DND-41 (cell line): Measurements from ENCODE around the gene NTM.

Experiments used
- ATAC-seq: fragments of 200-7000 bp; cut with Tn5 transposase; 3 replicates; pipeline ENCODE4 v1.9.1; 2021; ENCODE audit warnings: low read depth; ENCODE audit not compliant: insufficient read depth
- DNase-seq: peaks from one replicate; pipeline ENCODE4 v3.0.0-alpha.2; 2020
- H2AFZ ChIP-seq: 2 replicates; pipeline ENCODE4 v1.6.0; 2012; ENCODE audit warnings: low read depth, low read length
- H3K27ac ChIP-seq: 2 replicates; pipeline ENCODE4 v1.5.1; 2012; ENCODE audit warnings: low read length, inconsistent platforms
- H3K27me3 ChIP-seq: fragments of 200-600 bp; sonication (generic); 2 replicates; pipeline ENCODE4 v1.6.0; 2012; ENCODE audit warnings: low read length, mild to moderate bottlenecking, inconsistent platforms; ENCODE audit not compliant: insufficient read depth, poor library complexity
- H3K36me3 ChIP-seq: 2 replicates; pipeline ENCODE4 v1.5.1; 2012; ENCODE audit warnings: low read length, inconsistent platforms; ENCODE audit not compliant: insufficient read depth
- H3K4me1 ChIP-seq: 2 replicates; pipeline ENCODE4 v1.5.1; 2012; ENCODE audit warnings: mild to moderate bottlenecking, low read length; ENCODE audit not compliant: insufficient read depth
- H3K4me2 ChIP-seq: 2 replicates; pipeline ENCODE4 v1.6.0; 2012; ENCODE audit warnings: mild to moderate bottlenecking, moderate library complexity, low read length, inconsistent platforms; ENCODE audit not compliant: insufficient read depth
- H3K4me3 ChIP-seq, 2 experiments: fragments of 200-600 bp in 1 of 2; shearing (Covaris generic) in 1 of 2; 2 replicates each; pipeline ENCODE4 v1.5.1; 2012 to 2016; ENCODE audit warnings: inconsistent platforms in 2 of 2, low read length in 2 of 2, mild to moderate bottlenecking in 2 of 2, low read depth in 1 of 2, moderate library complexity in 1 of 2
- H3K79me2 ChIP-seq: 2 replicates; pipeline ENCODE4 v1.6.0; 2012; ENCODE audit warnings: low read length, inconsistent platforms; ENCODE audit not compliant: insufficient read depth
- H3K9ac ChIP-seq: 2 replicates; pipeline ENCODE4 v1.6.0; 2012; ENCODE audit warnings: low read depth, mild to moderate bottlenecking, inconsistent platforms, low read length, moderate library complexity
- H3K9me3 ChIP-seq: 2 replicates; pipeline ENCODE4 v1.5.1; 2012; ENCODE audit warnings: low read length, moderate library complexity, mild to moderate bottlenecking, inconsistent platforms; ENCODE audit not compliant: insufficient read depth, severe bottlenecking
- H4K20me1 ChIP-seq: 2 replicates; pipeline ENCODE4 v1.6.0; 2012; ENCODE audit warnings: low read length; ENCODE audit not compliant: insufficient read depth
- CTCF ChIP-seq: IDR thresholded peaks from 2 replicates; pipeline ENCODE4 v1.5.1; 2012; ENCODE audit warnings: borderline replicate concordance, low read length, moderate library complexity, mild to moderate bottlenecking; ENCODE audit not compliant: poor library complexity, severe bottlenecking; ENCODE audit errors: extremely low read depth
- EZH2 ChIP-seq: IDR thresholded peaks from 3 replicates; pipeline ENCODE4 v1.6.1; 2012; ENCODE audit warnings: borderline replicate concordance, low read depth, mild to moderate bottlenecking, moderate library complexity, low read length, inconsistent platforms; ENCODE audit not compliant: severe bottlenecking

Gene NTM

GRCh38 chr11:131904756-131905155, 534.3 kb downstream of the NTM start:
- H3K27ac ChIP-seq = no peak overlapping the region
- ATAC-seq = no peak
- no peak for DNase-seq

GRCh38 chr11:131906963-131907362, 536.5 kb downstream of the NTM start:
- H3K4me3 ChIP-seq = no peak overlapping the region
- ATAC-seq (no peak), DNase-seq (no peak)
- no peaks in the 10 kb centered on the region for H3K79me2 ChIP-seq
- no peaks in the 10 kb centered on the region for H3K9me3 ChIP-seq
- no peak overlapping the region for H3K9ac ChIP-seq
- H2AFZ ChIP-seq = no peak overlapping the region
- H3K36me3 ChIP-seq = no peaks in the 10 kb centered on the region
- peaks cover 5% of the 10 kb centered on the region for H3K27me3 ChIP-seq
- no peak overlapping the region for H3K4me2 ChIP-seq
- H3K4me1 ChIP-seq = no peaks in the 10 kb centered on the region
- H3K27ac ChIP-seq = no peak overlapping the region
- TF ChIP-seq CTCF (no peak), EZH2 (no peak)
- H4K20me1 ChIP-seq = no peaks in the 10 kb centered on the region

More at GRCh38 chr11:131904756-131905155, 534.3 kb downstream of the NTM start:
- TF ChIP-seq CTCF (no peak), EZH2 (no peak)
- Histone ChIP-seq H4K20me1 (no peaks in the 10 kb centered on the region), H3K4me3 (no peak overlapping the region), H2AFZ (no peak overlapping the region), H3K36me3 (no peaks in the 10 kb centered on the region), H3K4me2 (no peak overlapping the region), H3K79me2 (no peaks in the 10 kb centered on the region), H3K27me3 (peaks cover 8% of the 10 kb centered on the region), H3K9ac (no peak overlapping the region), H3K9me3 (no peaks in the 10 kb centered on the region), H3K4me1 (no peaks in the 10 kb centered on the region)

- Histone ChIP-seq H3K79me2 (no peaks in the 10 kb centered on the region), H4K20me1 (no peaks in the 10 kb centered on the region), H2AFZ (no peak overlapping the region), H3K27me3 (peaks cover 5% of the 10 kb centered on the region), H3K27ac (no peak overlapping the region), H3K4me1 (no peaks in the 10 kb centered on the region), H3K9ac (no peak overlapping the region), H3K4me2 (no peak overlapping the region), H3K4me3 (no peak overlapping the region), H3K9me3 (no peaks in the 10 kb centered on the region), H3K36me3 (no peaks in the 10 kb centered on the region)
- ATAC-seq = no peak
- TF ChIP-seq EZH2 (no peak), CTCF (no peak)
- no peak for DNase-seq
Observed at GRCh38 chr11:131907371-131907770, 537.0 kb downstream of the NTM start.

GRCh38 chr11:131908316-131908715, 537.9 kb downstream of the NTM start:
- Histone ChIP-seq H4K20me1 (no peaks in the 10 kb centered on the region), H3K79me2 (no peaks in the 10 kb centered on the region), H3K27me3 (no peaks in the 10 kb centered on the region), H3K9me3 (no peaks in the 10 kb centered on the region), H3K4me1 (no peaks in the 10 kb centered on the region), H2AFZ (no peak overlapping the region), H3K27ac (no peak overlapping the region), H3K9ac (no peak overlapping the region), H3K4me2 (no peak overlapping the region), H3K4me3 (no peak overlapping the region), H3K36me3 (no peaks in the 10 kb centered on the region)
- DNase-seq = no peak
- ATAC-seq = no peak
- no peak for TF ChIP-seq EZH2
- TF ChIP-seq CTCF = no peak
